ENCODE results near the gene TSPO2.

DNA sequence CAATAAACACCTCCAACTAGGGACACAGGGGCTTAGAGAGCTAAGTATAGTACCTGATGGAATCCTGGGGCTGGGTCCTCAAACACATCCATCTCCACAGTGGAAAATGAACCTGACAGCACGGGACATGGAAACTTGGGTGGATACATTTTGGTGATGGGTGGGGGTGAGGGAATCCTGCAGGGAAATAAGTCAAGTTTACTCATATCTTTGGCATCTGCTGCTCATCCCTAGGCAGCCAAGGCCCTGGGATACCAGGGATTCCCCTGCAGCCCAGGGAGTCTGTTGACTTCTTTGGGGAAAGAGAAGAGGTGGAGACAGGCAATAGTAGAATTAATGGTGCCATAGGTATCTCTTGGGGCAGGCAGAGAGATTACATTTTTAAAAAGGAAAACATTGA lies 17.3 kb downstream of the TSPO2 start:
- TF ChIP-seq, protein P1, sequence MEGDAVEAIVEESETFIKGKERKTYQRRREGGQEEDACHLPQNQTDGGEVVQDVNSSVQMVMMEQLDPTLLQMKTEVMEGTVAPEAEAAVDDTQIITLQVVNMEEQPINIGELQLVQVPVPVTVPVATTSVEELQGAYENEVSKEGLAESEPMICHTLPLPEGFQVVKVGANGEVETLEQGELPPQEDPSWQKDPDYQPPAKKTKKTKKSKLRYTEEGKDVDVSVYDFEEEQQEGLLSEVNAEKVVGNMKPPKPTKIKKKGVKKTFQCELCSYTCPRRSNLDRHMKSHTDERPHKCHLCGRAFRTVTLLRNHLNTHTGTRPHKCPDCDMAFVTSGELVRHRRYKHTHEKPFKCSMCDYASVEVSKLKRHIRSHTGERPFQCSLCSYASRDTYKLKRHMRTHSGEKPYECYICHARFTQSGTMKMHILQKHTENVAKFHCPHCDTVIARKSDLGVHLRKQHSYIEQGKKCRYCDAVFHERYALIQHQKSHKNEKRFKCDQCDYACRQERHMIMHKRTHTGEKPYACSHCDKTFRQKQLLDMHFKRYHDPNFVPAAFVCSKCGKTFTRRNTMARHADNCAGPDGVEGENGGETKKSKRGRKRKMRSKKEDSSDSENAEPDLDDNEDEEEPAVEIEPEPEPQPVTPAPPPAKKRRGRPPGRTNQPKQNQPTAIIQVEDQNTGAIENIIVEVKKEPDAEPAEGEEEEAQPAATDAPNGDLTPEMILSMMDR (IDR thresholded peaks at IDR 0.05): no peak
- TF ChIP-seq EP300 (IDR thresholded peaks at IDR 0.05): no peak

All from tibial nerve (tissue), 4 donors.